HepG2 (cell line): ENCODE data around the gene EEFSEC. TPM values are rescaled to one million over a fixed set of nuclear protein-coding genes. Genes with fewer than 3 reads are reported as not detected.

ENCODE experiments used
- ATF7 ChIP-seq, 2 experiments: fragments of 450-650 bp in 1 of 2; sonication (generic) in 1 of 2; formaldehyde crosslinking in 1 of 2; IDR thresholded peaks; 2 replicates each; pipeline versions ENCODE4 v1.4.0 to v1.6.1; 2016 to 2020; ENCODE audit warnings: antibody characterized with exemption in 1 of 2, mild to moderate bottlenecking in 1 of 2, missing genetic modification reagents in 1 of 2
- BRD4 ChIP-seq: sonication (generic); formaldehyde crosslinking; IDR thresholded peaks from 2 replicates; pipeline ENCODE4 v1.4.0; 2020; ENCODE audit warnings: missing genetic modification reagents
- RARA ChIP-seq: IDR thresholded peaks from 2 replicates; pipeline ENCODE4 v1.6.1; 2016; ENCODE audit warnings: missing genetic modification reagents, missing compliant biosample characterization
- RCOR2 ChIP-seq: IDR thresholded peaks from 2 replicates; pipeline ENCODE4 v1.6.1; 2016; ENCODE audit warnings: missing biosample characterization, missing genetic modification reagents
- ZBTB42 ChIP-seq: sonication (generic); formaldehyde crosslinking; IDR thresholded peaks from 2 replicates; pipeline ENCODE4 v1.5.0; 2020; ENCODE audit warnings: mild to moderate bottlenecking, missing genetic modification reagents
- ZNF296 ChIP-seq: sonication (generic); formaldehyde crosslinking; conservative IDR thresholded peaks from 2 replicates; pipeline ENCODE4 v1.5.0; 2020; ENCODE audit warnings: mild to moderate bottlenecking, missing genetic modification reagents
- ZNF468 ChIP-seq: sonication (generic); formaldehyde crosslinking; IDR thresholded peaks from 2 replicates; pipeline ENCODE4 v1.8.0; 2022; ENCODE audit warnings: mild to moderate bottlenecking, moderate library complexity, missing genetic modification reagents
- ZNF484 ChIP-seq: sonication (generic); formaldehyde crosslinking; IDR thresholded peaks from 2 replicates; pipeline ENCODE4 v1.5.1; 2020; ENCODE audit warnings: mild to moderate bottlenecking, low read depth, missing genetic modification reagents, borderline replicate concordance
- ZNF713 ChIP-seq: sonication (generic); formaldehyde crosslinking; IDR thresholded peaks from 2 replicates; pipeline ENCODE4 v1.4.0; 2020; ENCODE audit warnings: mild to moderate bottlenecking, missing genetic modification reagents
- ZNF788 ChIP-seq: sonication (generic); formaldehyde crosslinking; IDR thresholded peaks from 2 replicates; pipeline ENCODE4 v1.5.0; 2020; ENCODE audit warnings: mild to moderate bottlenecking, missing genetic modification reagents, borderline replicate concordance
- polyA plus RNA-seq, 8 experiments: library from polyadenylated mRNA; depleted of rRNA in 3 of 8; stranded (reverse) in 7 of 8; unstranded in 1 of 8; fragments of >200 nt; fragmentation: Illumina TruSeq in 4 of 8; extraction: Trizol in 4 of 8; gene quantifications; 2 replicates each; pipeline versions ENCODE4 v1.2.1 to v1.2.3, GENCODE V29; 2011 to 2016; ENCODE audit warnings: low read depth in 4 of 8, missing spikeins in 1 of 8, mixed read lengths in 1 of 8; ENCODE audit not compliant: insufficient read depth in 1 of 8
- total RNA-seq, 5 experiments: library from RNA; depleted of rRNA; stranded (reverse); fragments of >200 nt; fragmentation: Illumina TruSeq; extraction: Trizol; gene quantifications; 2 replicates each; pipeline ENCODE4 v1.2.3, GENCODE V29; 2016; ENCODE audit warnings: low read depth in 1 of 5
- TF ChIP-seq, protein P1 (sequence below): sonication (generic); formaldehyde crosslinking; IDR thresholded peaks from 2 replicates; pipeline ENCODE4 v1.5.1; 2020; ENCODE audit warnings: mild to moderate bottlenecking, moderate library complexity, missing genetic modification reagents
- TF ChIP-seq, protein P2 (sequence below): IDR thresholded peaks from 2 replicates; pipeline ENCODE4 v1.6.1; 2016; ENCODE audit warnings: mild to moderate bottlenecking, missing biosample characterization, missing genetic modification reagents
- TF ChIP-seq, protein P3 (sequence below): sonication (generic); formaldehyde crosslinking; IDR thresholded peaks from 2 replicates; pipeline ENCODE4 v1.8.0; 2022; ENCODE audit warnings: mild to moderate bottlenecking, missing genetic modification reagents, moderate library complexity
- TF ChIP-seq, protein P4 (sequence below): sonication (generic); formaldehyde crosslinking; IDR thresholded peaks from 2 replicates; pipeline ENCODE4 v1.5.0; 2020; ENCODE audit warnings: mild to moderate bottlenecking, missing genetic modification reagents
- TF ChIP-seq, protein P5 (sequence below): sonication (generic); formaldehyde crosslinking; IDR thresholded peaks from 2 replicates; pipeline ENCODE4 v1.4.0; 2020; ENCODE audit warnings: missing genetic modification reagents, mild to moderate bottlenecking, borderline replicate concordance
- TF ChIP-seq, protein P6 (sequence below): sonication (generic); formaldehyde crosslinking; IDR thresholded peaks from 2 replicates; pipeline ENCODE4 v1.5.1; 2020; ENCODE audit warnings: mild to moderate bottlenecking, missing genetic modification reagents, moderate library complexity

EEFSEC gene
- total and polyA plus RNA-seq, 2 of the 13 experiments (the other 11 are each of a cell fraction or from before 2014, with no cell fraction given): 6.4 to 24.2 TPM

DNA sequence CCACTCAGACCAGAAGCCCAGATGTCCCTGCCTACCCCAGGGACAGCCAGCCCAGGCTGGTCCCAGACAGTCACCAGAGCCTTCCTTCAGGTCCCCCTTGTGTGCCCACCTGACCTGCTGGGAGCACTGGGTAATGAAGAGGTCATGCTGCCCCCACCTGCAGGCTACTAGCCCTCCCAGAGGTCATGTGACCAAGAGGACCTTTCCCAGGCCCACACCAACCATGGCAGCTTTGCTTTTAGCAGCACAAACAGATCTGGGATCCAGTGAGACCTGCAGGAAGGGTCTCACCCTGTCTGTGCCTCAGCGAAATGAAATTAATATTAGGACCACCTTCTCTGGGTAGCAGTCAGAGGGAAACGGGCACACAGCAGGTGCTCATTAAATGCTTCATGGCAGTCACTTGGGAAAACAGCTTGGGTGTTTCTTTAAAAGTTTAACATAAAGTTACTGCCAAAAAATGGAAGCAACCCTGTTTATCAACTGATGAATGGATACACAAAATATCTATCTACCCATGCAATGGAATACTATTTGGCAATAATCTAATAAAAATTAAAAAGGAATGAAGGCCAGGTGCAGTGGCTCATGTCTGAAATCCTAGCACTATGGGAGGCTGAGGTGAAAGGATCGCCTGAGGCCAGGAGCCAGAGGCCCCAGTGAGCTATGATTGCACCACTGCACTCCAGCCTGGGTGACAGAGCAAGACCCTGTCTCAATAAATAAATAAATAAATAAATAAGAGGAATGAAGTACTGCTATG is 269.7 kb downstream of the EEFSEC start (continued):
- TF ChIP-seq, protein P1, sequence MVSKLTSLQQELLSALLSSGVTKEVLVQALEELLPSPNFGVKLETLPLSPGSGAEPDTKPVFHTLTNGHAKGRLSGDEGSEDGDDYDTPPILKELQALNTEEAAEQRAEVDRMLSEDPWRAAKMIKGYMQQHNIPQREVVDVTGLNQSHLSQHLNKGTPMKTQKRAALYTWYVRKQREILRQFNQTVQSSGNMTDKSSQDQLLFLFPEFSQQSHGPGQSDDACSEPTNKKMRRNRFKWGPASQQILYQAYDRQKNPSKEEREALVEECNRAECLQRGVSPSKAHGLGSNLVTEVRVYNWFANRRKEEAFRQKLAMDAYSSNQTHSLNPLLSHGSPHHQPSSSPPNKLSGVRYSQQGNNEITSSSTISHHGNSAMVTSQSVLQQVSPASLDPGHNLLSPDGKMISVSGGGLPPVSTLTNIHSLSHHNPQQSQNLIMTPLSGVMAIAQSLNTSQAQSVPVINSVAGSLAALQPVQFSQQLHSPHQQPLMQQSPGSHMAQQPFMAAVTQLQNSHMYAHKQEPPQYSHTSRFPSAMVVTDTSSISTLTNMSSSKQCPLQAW (CRISPR knock-in tag): no peak
- TF ChIP-seq RCOR2 (no peak), ATF7 (IDR thresholded peaks at IDR 0.05) (no peak), ATF7 (CRISPR knock-in tag; IDR thresholded peaks at IDR 0.05) (no peak), ZNF468 (CRISPR knock-in tag) (no peak), RARA (CRISPR knock-in tag) (no peak), ZNF296 (no peak), BRD4 (CRISPR knock-in tag) (no peak), ZNF484 (CRISPR knock-in tag) (no peak), ZBTB42 (CRISPR knock-in tag) (no peak), ZNF788 (no peak), ZNF713 (no peak)
- TF ChIP-seq, protein P2, sequence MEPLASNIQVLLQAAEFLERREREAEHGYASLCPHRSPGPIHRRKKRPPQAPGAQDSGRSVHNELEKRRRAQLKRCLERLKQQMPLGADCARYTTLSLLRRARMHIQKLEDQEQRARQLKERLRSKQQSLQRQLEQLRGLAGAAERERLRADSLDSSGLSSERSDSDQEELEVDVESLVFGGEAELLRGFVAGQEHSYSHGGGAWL (CRISPR knock-in tag): no peak
- TF ChIP-seq, protein P3, sequence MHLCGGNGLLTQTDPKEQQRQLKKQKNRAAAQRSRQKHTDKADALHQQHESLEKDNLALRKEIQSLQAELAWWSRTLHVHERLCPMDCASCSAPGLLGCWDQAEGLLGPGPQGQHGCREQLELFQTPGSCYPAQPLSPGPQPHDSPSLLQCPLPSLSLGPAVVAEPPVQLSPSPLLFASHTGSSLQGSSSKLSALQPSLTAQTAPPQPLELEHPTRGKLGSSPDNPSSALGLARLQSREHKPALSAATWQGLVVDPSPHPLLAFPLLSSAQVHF (CRISPR knock-in tag): no peak
- TF ChIP-seq, protein P4, sequence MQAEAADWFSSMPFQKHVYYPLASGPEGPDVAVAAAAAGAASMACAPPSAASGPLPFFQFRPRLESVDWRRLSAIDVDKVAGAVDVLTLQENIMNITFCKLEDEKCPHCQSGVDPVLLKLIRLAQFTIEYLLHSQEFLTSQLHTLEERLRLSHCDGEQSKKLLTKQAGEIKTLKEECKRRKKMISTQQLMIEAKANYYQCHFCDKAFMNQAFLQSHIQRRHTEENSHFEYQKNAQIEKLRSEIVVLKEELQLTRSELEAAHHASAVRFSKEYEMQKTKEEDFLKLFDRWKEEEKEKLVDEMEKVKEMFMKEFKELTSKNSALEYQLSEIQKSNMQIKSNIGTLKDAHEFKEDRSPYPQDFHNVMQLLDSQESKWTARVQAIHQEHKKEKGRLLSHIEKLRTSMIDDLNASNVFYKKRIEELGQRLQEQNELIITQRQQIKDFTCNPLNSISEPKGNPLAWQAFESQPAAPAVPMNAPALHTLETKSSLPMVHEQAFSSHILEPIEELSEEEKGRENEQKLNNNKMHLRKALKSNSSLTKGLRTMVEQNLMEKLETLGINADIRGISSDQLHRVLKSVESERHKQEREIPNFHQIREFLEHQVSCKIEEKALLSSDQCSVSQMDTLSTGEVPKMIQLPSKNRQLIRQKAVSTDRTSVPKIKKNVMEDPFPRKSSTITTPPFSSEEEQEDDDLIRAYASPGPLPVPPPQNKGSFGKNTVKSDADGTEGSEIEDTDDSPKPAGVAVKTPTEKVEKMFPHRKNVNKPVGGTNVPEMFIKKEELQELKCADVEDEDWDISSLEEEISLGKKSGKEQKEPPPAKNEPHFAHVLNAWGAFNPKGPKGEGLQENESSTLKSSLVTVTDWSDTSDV (CRISPR knock-in tag): no peak
- TF ChIP-seq, protein P5, sequence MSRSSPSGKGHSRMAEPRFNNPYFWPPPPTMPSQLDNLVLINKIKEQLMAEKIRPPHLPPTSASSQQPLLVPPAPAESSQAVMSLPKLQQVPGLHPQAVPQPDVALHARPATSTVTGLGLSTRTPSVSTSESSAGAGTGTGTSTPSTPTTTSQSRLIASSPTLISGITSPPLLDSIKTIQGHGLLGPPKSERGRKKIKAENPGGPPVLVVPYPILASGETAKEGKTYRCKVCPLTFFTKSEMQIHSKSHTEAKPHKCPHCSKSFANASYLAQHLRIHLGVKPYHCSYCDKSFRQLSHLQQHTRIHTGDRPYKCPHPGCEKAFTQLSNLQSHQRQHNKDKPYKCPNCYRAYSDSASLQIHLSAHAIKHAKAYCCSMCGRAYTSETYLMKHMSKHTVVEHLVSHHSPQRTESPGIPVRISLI: no peak
- TF ChIP-seq, protein P6, sequence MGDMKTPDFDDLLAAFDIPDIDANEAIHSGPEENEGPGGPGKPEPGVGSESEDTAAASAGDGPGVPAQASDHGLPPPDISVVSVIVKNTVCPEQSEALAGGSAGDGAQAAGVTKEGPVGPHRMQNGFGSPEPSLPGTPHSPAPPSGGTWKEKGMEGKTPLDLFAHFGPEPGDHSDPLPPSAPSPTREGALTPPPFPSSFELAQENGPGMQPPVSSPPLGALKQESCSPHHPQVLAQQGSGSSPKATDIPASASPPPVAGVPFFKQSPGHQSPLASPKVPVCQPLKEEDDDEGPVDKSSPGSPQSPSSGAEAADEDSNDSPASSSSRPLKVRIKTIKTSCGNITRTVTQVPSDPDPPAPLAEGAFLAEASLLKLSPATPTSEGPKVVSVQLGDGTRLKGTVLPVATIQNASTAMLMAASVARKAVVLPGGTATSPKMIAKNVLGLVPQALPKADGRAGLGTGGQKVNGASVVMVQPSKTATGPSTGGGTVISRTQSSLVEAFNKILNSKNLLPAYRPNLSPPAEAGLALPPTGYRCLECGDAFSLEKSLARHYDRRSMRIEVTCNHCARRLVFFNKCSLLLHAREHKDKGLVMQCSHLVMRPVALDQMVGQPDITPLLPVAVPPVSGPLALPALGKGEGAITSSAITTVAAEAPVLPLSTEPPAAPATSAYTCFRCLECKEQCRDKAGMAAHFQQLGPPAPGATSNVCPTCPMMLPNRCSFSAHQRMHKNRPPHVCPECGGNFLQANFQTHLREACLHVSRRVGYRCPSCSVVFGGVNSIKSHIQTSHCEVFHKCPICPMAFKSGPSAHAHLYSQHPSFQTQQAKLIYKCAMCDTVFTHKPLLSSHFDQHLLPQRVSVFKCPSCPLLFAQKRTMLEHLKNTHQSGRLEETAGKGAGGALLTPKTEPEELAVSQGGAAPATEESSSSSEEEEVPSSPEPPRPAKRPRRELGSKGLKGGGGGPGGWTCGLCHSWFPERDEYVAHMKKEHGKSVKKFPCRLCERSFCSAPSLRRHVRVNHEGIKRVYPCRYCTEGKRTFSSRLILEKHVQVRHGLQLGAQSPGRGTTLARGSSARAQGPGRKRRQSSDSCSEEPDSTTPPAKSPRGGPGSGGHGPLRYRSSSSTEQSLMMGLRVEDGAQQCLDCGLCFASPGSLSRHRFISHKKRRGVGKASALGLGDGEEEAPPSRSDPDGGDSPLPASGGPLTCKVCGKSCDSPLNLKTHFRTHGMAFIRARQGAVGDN: no peak
